GM18907 (cell line): ENCODE results near the gene BRPF1.
A peak's percentile ranks its signal among the peaks of the same experiment; 100 is the strongest.

ENCODE experiments used
- ATAC-seq: cut with Tn5 transposase; IDR thresholded peaks from one replicate; pipeline ENCODE4 v1.9.1; 2021; ENCODE audit warnings: mild to moderate bottlenecking, moderate library complexity; ENCODE audit not compliant: unreplicated experiment

The BRPF1 gene

GRCh38 chr3:9731206-9732079 is at the start of gene BRPF1:
BRPF1 (plus strand) TSS chr3:9731735; CDS start chr3:9734141, 2,406 bp downstream.
- ATAC-seq = peak; percentile 92

GRCh38 chr3:9682096-9682495 is 49.4 kb upstream of the BRPF1 start:
- ATAC-seq = no peak

- ATAC-seq = no peak
These were observed 48.1 kb upstream of the BRPF1 start for GRCh38 chr3:9683426-9683825.

GRCh38 chr3:9685216-9686049 is 46.1 kb upstream of the BRPF1 start:
- ATAC-seq = no peak

GRCh38 chr3:9686050-9686550 is 45.4 kb upstream of the BRPF1 start:
- ATAC-seq = no peak

- ATAC-seq = no peak
These were observed 44.8 kb upstream of the BRPF1 start for GRCh38 chr3:9686703-9687102.

GRCh38 chr3:9687514-9687913 is 44.0 kb upstream of the BRPF1 start:
- ATAC-seq = no peak

- no peak for ATAC-seq
These were observed 42.6 kb upstream of the BRPF1 start for GRCh38 chr3:9688961-9689360.

- ATAC-seq = no peak
These were observed 41.8 kb upstream of the BRPF1 start for GRCh38 chr3:9689757-9690156.

GRCh38 chr3:9690451-9691450 is 40.8 kb upstream of the BRPF1 start:
- peak; percentile 99 for ATAC-seq

- ATAC-seq = no peak
These were observed 39.9 kb upstream of the BRPF1 start for GRCh38 chr3:9691636-9692035.

- no peak for ATAC-seq
These were observed 39.1 kb upstream of the BRPF1 start for GRCh38 chr3:9692416-9692815.

- no peak for ATAC-seq
These were observed 36.2 kb upstream of the BRPF1 start for GRCh38 chr3:9695345-9695744.

- ATAC-seq = no peak
These were observed 35.8 kb upstream of the BRPF1 start for GRCh38 chr3:9695746-9696145.

- ATAC-seq = no peak
These were observed 34.9 kb upstream of the BRPF1 start for GRCh38 chr3:9696480-9697220.

- no peak for ATAC-seq
These were observed 33.6 kb upstream of the BRPF1 start for GRCh38 chr3:9697892-9698291.

GRCh38 chr3:9698293-9698692 is 33.2 kb upstream of the BRPF1 start:
- ATAC-seq = no peak

GRCh38 chr3:9700536-9700935 is 31.0 kb upstream of the BRPF1 start:
- ATAC-seq = no peak

GRCh38 chr3:9701006-9701405 is 30.5 kb upstream of the BRPF1 start:
- no peak for ATAC-seq

- ATAC-seq = no peak
These were observed 29.8 kb upstream of the BRPF1 start for GRCh38 chr3:9701711-9702110.
